Esophagus muscularis mucosa (tissue), 4 donors: ENCODE results near the gene GLI3. TPM values are rescaled to one million over a fixed set of nuclear protein-coding genes. Genes with fewer than 3 reads are reported as not detected.

Source experiments
- DNase-seq: peaks from one replicate; pipeline ENCODE4 v3.0.0-alpha.2; 2017; ENCODE audit errors: extremely low spot score
- H3K27ac ChIP-seq, 4 donors: fragments of 200-600 bp; sonication (generic); replicated peaks in 1 of 4; 1 replicate in 3 of 4; 2 replicates in 1 of 4; pipeline ENCODE4 v1.5.1; 2016 to 2019; ENCODE audit warnings: mild to moderate bottlenecking in 1 of 4
- H3K27me3 ChIP-seq, 4 donors: fragments of 200-600 bp; sonication (generic); one replicate each; pipeline versions ENCODE4 v1.5.1 to v1.6.0; 2016 to 2019
- H3K36me3 ChIP-seq, 4 donors: fragments of 200-600 bp; sonication (generic); one replicate each; pipeline ENCODE4 v1.5.1; 2016 to 2019
- H3K4me1 ChIP-seq, 4 donors: fragments of 200-600 bp; sonication (generic); one replicate each; pipeline ENCODE4 v1.5.1; 2016 to 2019
- H3K4me3 ChIP-seq, 4 donors: fragments of 200-600 bp; sonication (generic); 1 replicate in 2 of 4; 2 replicates in 2 of 4; pipeline ENCODE4 v1.5.1; 2016 to 2019; ENCODE audit warnings: mild to moderate bottlenecking in 4 of 4, moderate library complexity in 1 of 4
- H3K9me3 ChIP-seq, 4 donors: fragments of 200-600 bp; sonication (generic); 1 replicate in 3 of 4; 2 replicates in 1 of 4; pipeline ENCODE4 v1.5.1; 2016 to 2019
- CTCF ChIP-seq, 3 experiments: fragments of 200-600 bp in 2 of 3; fragments of 450-650 bp in 1 of 3; sonication (generic) in 2 of 3; IDR thresholded peaks; one replicate each; pipeline ENCODE4 v1.5.1; 2017 to 2019; ENCODE audit warnings: antibody characterized with exemption in 3 of 3, mild to moderate bottlenecking in 2 of 3, moderate library complexity in 1 of 3
- EP300 ChIP-seq: sonication (generic); formaldehyde crosslinking; IDR thresholded peaks from one replicate; pipeline ENCODE4 v1.6.1; 2017; ENCODE audit warnings: antibody characterized with exemption
- POLR2A ChIP-seq: fragments of 450-650 bp; IDR thresholded peaks from one replicate; pipeline ENCODE4 v1.6.1; 2017; ENCODE audit warnings: antibody characterized with exemption, moderate library complexity, mild to moderate bottlenecking, low read depth
- POLR2AphosphoS5 ChIP-seq, 2 donors: sonication (generic); formaldehyde crosslinking; IDR thresholded peaks; one replicate each; pipeline ENCODE4 v1.6.1; 2017; ENCODE audit warnings: antibody characterized with exemption in 2 of 2
- WGBS: methylation state at CpG from one replicate; pipeline ENCODE4 v1.1.5; 2018; 5-methylcytosine and 5-hydroxymethylcytosine counted together
- intact Hi-C: fragments of 100-400 bp; cut with DNase I; formaldehyde crosslinking; loops from one replicate; pipeline ENCODE4 v1.15.1; 2023
- total RNA-seq, 4 donors: library from RNA; depleted of rRNA; stranded (reverse); fragments of >200 nt; gene quantifications; one replicate each; pipeline versions ENCODE4 v1.1.0 to v1.2.1, GENCODE V29; 2016

GLI3 gene
- total RNA-seq, 4 donors from 2014 or later, result 11.7 to 17.8 (median 13.3) TPM

GRCh38 chr7:42020061-42020460 is 216.9 kb downstream of the GLI3 start:
- peaks cover 0 to 30% (median 8%) of the 10 kb centered on the region in 4 donors for H3K36me3 ChIP-seq
- 63% methylated on average over 7 of the region's 7 CpGs for WGBS
- TF ChIP-seq CTCF (IDR thresholded peaks at IDR 0.05), result no peak
- no peak overlapping the region for H3K4me3 ChIP-seq
- no peak for DNase-seq
- no peaks in the 10 kb centered on the region for H3K9me3 ChIP-seq
- no peak overlapping the region for H3K27ac ChIP-seq
- intact Hi-C loops, result no loop called here
- peaks cover 0 to 30% (median 18%) of the 10 kb centered on the region in 4 donors for H3K4me1 ChIP-seq
- H3K27me3 ChIP-seq, result no peaks in the 10 kb centered on the region

- peaks cover 0 to 8% (median 5%) of the 10 kb centered on the region in 4 donors for H3K9me3 ChIP-seq
- peaks cover 0 to 16% (median 0%) of the 10 kb centered on the region in 4 donors for H3K36me3 ChIP-seq
- H3K4me1 ChIP-seq, result peaks cover 0 to 22% (median 13%) of the 10 kb centered on the region in 4 donors
- TF ChIP-seq POLR2A (no peak), EP300 (no peak), POLR2AphosphoS5 (IDR thresholded peaks at IDR 0.05) (no peak), CTCF (IDR thresholded peaks at IDR 0.05) (no peak)
- H3K27ac ChIP-seq, result no peak overlapping the region
- DNase-seq, result no peak
- H3K4me3 ChIP-seq, result no peak overlapping the region
- no peaks in the 10 kb centered on the region for H3K27me3 ChIP-seq
- 47% methylated on average over 15 of the region's 15 CpGs for WGBS
- intact Hi-C loops, result no loop called here
These were observed 219.5 kb downstream of the GLI3 start for GRCh38 chr7:42017349-42017986.

GRCh38 chr7:42016517-42016916 is 220.5 kb downstream of the GLI3 start:
- no peak overlapping the region for H3K27ac ChIP-seq
- peaks cover 0 to 16% (median 11%) of the 10 kb centered on the region in 4 donors for H3K4me1 ChIP-seq
- no peak overlapping the region for H3K4me3 ChIP-seq
- TF ChIP-seq POLR2AphosphoS5 (IDR thresholded peaks at IDR 0.05) (no peak), EP300 (no peak), POLR2A (no peak), CTCF (IDR thresholded peaks at IDR 0.05) (no peak)
- peaks cover 0 to 16% (median 0%) of the 10 kb centered on the region in 4 donors for H3K36me3 ChIP-seq
- peaks cover 0 to 8% (median 5%) of the 10 kb centered on the region in 4 donors for H3K9me3 ChIP-seq
- DNase-seq, result no peak
- intact Hi-C loops, result no loop called here
- H3K27me3 ChIP-seq, result no peaks in the 10 kb centered on the region
- whole genome bisulfite sequencing, result 95% methylated on average over 3 of the region's 3 CpGs

- peaks cover 0 to 19% (median 1%) of the 10 kb centered on the region in 4 donors for H3K36me3 ChIP-seq
- WGBS, result 64% methylated on average over 9 of the region's 9 CpGs
- intact Hi-C loops, result no loop called here
- H3K27me3 ChIP-seq, result no peaks in the 10 kb centered on the region
- H3K4me3 ChIP-seq, result no peak overlapping the region
- H3K27ac ChIP-seq, result peak overlapping the region in 1 of 4 donors; percentile 9
- DNase-seq, result peak; percentile 55
- H3K4me1 ChIP-seq, result peaks cover 0 to 16% (median 9%) of the 10 kb centered on the region in 4 donors
- peaks cover 0 to 8% (median 5%) of the 10 kb centered on the region in 4 donors for H3K9me3 ChIP-seq
- TF ChIP-seq CTCF (IDR thresholded peaks at IDR 0.05) (peak; percentile 39 to 65 (median 44)), POLR2A (no peak)
These were observed 222.1 kb downstream of the GLI3 start for GRCh38 chr7:42014625-42015618.
